Activated CD4-positive, alpha-beta T cell treated with anti-CD3 and anti-CD28 coated beads, Interleukin-2, Interleukin-4, amounts not matched to agents 100 ng/mL and 50 ng/mL, durations not matched to agents 16 hours and 8 hours (primary cell): Measurements from ENCODE around the gene FLII.
A peak's percentile ranks its signal among the peaks of the same experiment; 100 is the strongest.

Experiments
- DNase-seq: peaks from one replicate; pipeline ENCODE4 v3.0.0-alpha.2; 2020; ENCODE audit warnings: low spot score

The FLII gene

DNA sequence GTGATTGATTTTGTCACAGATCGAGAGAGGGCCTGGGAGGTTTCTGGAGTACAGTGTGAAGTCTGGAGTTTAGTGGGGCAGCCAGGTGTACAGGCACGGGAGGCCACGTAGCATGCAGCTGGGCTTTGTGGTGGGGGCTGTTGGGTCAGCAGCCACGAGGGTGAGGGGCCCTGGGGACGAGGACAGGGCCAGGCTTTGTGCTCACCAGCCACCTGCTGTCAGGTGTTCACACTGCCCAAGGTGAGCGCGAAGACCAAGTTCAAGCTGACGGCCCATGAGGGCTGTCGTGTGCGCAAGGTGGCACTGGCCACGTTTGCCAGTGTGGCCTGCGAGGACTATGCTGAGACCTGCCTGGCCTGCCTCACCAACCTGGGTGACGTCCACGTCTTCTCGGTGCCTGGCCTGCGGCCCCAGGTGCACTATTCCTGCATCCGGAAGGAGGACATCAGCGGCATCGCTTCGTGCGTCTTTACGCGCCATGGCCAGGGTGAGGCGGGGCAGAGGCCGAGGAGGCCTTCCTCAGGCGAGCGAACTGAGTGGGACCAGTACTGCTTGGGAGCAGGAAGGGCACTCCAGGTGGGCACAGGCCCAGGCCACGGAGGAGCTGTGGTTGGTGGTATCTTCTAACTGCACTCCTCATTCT lies 17.2 kb downstream of the FLII start:
- DNase-seq = no peak

- DNase-seq = no peak
These were observed 18.1 kb downstream of the FLII start for GRCh38 chr17:18240449-18240848.

GRCh38 chr17:18238299-18238698 lies 20.2 kb downstream of the FLII start:
- no peak for DNase-seq

GRCh38 chr17:18237461-18237860 lies 21.1 kb downstream of the FLII start:
- no peak for DNase-seq

GRCh38 chr17:18236494-18236893 lies 22.0 kb downstream of the FLII start:
- no peak for DNase-seq

DNA sequence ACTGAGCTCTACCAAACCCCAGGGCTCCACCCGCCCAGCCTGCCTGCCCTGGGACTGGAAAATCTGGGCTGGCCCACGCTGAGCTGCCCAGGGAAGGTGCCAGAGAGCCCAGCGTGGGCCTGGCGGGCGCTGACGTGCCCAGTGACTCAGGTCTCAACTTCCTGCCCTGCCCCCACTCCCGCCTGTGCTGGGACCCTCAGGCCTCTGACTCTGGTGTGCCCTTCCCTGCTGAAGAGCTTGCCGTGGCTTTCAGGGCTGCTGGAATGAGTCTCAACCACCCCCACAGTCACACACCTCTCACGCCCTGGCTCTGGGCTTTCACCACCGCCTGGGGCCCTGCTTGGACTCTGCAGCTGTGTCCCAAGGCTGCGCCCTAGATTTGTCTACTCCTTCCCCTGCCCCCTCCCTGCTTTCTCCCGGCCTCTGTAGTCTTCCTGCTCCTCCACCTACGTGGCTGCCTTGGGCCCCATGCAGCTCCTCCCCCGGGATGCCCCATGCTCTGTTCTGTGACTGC lies 22.7 kb downstream of the FLII start:
- peak; percentile 17 for DNase-seq

GRCh38 chr17:18234853-18235380 lies 23.6 kb downstream of the FLII start:
- no peak for DNase-seq

- DNase-seq = no peak
These were observed 24.6 kb downstream of the FLII start for GRCh38 chr17:18233803-18234518.

- DNase-seq = no peak
These were observed 27.4 kb downstream of the FLII start for GRCh38 chr17:18231164-18231563.

GRCh38 chr17:18230288-18231141 lies 28.0 kb downstream of the FLII start:
- DNase-seq = no peak

DNA sequence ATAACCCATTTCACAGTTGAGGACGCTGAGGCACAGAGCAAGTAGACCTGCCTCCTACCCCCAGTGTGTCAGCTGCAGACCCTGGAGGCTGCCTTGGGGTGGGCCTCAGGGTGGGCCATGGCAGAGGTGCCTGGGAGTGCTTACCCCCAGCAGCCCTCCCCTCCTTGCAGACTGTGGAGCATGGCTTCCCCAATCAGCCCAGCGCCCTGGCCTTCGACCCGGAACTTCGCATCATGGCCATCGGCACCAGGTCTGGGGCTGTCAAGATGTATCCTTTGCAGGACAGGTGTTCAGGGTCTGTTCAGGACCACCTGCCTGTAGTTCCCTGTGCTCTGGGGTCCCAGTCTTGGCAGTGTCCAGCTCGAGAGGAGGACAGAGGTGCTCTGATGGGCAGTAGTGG lies 28.8 kb downstream of the FLII start:
- DNase-seq = no peak

DNA sequence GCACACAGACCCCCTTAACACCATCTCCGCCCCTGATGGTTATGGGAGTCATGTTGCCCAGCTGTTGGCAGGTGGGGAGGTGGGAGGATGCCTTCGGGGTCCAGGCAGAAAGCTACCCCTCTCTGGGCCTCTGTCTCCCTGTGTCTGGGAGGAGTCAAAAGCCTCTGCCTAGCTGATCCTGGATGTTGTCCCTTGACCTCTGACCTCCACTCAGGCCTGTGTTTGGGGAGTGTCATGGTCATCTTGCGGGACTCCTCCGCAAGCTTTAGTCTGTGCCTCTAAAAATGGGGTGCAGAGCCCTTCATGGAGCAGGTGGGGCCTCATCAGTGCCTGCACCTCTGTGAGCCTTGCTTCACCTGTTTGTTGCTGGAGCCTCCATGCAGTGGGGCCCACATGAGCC lies 29.3 kb downstream of the FLII start:
- no peak for DNase-seq

DNA sequence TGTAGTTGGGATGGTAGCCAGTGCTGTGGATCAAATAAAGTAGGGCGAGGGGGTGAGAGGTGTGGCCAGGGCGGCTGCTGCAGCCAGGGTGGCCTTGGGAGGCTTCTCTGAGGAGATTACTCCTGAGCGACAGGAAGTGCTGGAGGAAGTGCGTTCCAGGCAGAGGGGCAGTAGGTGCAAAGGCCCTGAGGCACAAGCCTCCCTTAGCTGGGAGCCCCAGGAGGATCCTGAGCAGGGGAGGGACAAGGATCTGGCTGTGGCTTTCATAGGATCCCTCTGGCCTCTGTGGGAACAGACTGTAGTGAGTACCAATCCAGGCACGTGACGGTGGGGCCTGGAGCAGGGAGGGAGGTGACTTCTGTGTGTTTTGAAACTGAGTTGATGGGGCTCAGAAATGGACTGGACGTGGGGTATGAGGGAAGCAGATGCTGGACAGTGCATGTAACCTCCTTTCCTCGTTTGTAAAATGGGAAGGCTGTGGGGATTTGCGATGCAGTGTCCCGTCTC lies 30.3 kb downstream of the FLII start:
- no peak for DNase-seq

- DNase-seq = no peak
These were observed 30.9 kb downstream of the FLII start for GRCh38 chr17:18227635-18228034.

- DNase-seq = no peak
These were observed 32.1 kb downstream of the FLII start for GRCh38 chr17:18226284-18226945.

- DNase-seq = no peak
These were observed 32.8 kb downstream of the FLII start for GRCh38 chr17:18225642-18226283.

DNA sequence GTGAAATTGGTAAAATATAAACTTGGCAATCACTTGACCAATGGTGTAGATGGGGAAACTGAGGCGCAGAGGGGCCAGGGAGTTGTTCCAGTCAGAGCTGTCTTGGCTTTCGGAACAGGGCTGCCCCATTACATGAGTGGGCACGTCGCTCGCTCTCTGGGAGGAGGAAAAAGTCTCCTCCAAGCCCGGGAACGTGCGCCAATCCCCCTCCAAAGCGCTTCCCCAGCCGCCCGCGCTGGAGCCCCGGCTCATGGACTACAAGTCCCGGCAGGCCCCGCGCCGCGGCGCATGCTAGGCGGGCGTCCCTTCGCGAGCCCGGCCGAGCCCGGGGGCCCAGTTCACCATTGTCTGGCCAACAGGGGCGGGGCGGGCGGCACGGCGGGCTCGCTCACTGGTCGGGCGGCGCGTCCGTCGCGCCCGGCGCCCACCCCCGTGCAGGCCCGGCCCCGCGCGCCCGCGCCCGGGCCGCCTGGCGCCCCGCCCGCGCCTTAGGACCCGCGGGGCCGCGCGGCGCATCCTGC lies 33.4 kb downstream of the FLII start, which contains the start of gene LLGL1:
LLGL1 (plus strand) TSS at position 515 of the 521 bp plus-strand sequence. CDS start 48 bp downstream, outside the sequence.
- peak; percentile 96 for DNase-seq

- no peak for DNase-seq
These were observed 34.0 kb downstream of the FLII start for GRCh38 chr17:18224387-18225120.

GRCh38 chr17:18224053-18224386 lies 34.5 kb downstream of the FLII start:
- no peak for DNase-seq

- DNase-seq = no peak
These were observed 39.7 kb downstream of the FLII start for GRCh38 chr17:18218756-18219415.
